ENCODE data around the gene KRT81.

GRCh38 chr12:52246720-52247621 is 44.4 kb downstream of the KRT81 start:
- no peak for TF ChIP-seq CTCF (IDR thresholded peaks at IDR 0.05)
- no peak for TF ChIP-seq EZH2 (IDR thresholded peaks at IDR 0.05; ENCODE audit: borderline replicate concordance, insufficient read depth, low read depth, low read length, poor library complexity, severe bottlenecking)
